ENCODE measurements around the gene RP2. TPM values are rescaled to one million over a fixed set of nuclear protein-coding genes. Genes with fewer than 3 reads are reported as not detected.

The RP2 gene
- total and polyA plus RNA-seq, 9 of the 15 experiments (the other 6 are each of a cell fraction or from before 2014, with no cell fraction given) = 2.0 to 6.9 (median 3.5) TPM

DNA sequence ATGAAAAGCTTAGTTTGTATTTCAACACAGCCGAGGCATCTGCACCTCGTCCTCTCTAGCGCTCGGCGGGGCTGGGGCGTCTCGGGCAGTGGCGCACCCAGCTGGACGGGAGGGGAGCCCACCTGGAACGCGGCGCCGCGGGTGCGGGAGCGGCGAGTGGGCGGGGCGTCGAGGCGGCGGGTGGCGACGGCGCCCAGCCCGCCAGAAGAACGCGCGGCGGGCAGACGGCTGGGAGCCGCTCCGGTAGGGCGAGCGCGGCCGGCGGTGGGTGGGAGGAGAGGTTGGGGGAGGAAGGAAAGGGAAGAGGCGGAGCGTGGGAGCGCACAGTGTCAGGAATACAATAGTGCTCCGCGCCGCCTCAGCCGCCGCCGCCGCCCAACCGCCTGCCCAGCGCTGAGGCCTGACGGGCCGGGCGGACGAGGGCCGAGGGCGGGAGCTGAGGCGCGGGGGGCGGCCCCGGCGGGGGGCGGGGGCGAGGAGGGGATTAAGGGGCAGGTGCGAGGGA, 75.3 kb downstream of the RP2 start, which contains the start of gene JADE3:
JADE3 (plus strand) TSS at position 324 of the 505 bp plus-strand sequence. CDS start 72,474 bp downstream, outside the sequence.
- in situ Hi-C loops (cut with MboI) (no loop called here), intact Hi-C loops (cut with micrococcal nuclease) (no loop called here)
- FAIRE-seq = no peak
- Histone ChIP-seq H3K9ac (ENCODE audit: insufficient read depth in 1 of 2, low read depth in 2 of 2, low read length in 2 of 2) (peak within 1 kb of the TSS; percentile 49 to 88; a peak in 3 of 4 replicates), H3K36me3 (ENCODE audit: control insufficient read depth, insufficient read depth, low read length) (no peaks in the 10 kb centered on the region), H3K4me2 (ENCODE audit: insufficient read depth, low read length) (peak within 1 kb of the TSS; percentile 62), H3K4me1 (replicated peaks in 1 of 2; ENCODE audit: control insufficient read depth in 2 of 2, insufficient read depth in 2 of 2, low read length in 2 of 2) (peaks cover 0 to 9% of the 10 kb centered on the region in 2 experiments; a peak in 2 of 5 replicates), H3K9me3 (replicated peaks; ENCODE audit: control insufficient read depth, insufficient read depth, low read depth, low read length) (no peaks in the 10 kb centered on the region), H3K4me3 (peak within 1 kb of the TSS; percentile 50), H3K27me3 (ENCODE audit: control insufficient read depth in 2 of 2, insufficient read depth in 2 of 2, low read length in 2 of 2) (no peaks in the 10 kb centered on the region; a peak in 2 of 5 replicates), H2AFZ (ENCODE audit: low read depth, low read length) (peak within 1 kb of the TSS; percentile 55), H3K79me2 (ENCODE audit: control insufficient read depth, insufficient read depth, low read length) (peaks cover 32% of the 10 kb centered on the region), H3K9me1 (ENCODE audit: control insufficient read depth, insufficient read depth, low read length) (no peaks in the 10 kb centered on the region), H3K27ac (ENCODE audit: extremely low read depth, low read depth, low read length) (peak within 1 kb of the TSS; percentile 49; the same call in 1 of the 3 replicates), H4K20me1 (replicated peaks; ENCODE audit: control insufficient read depth, insufficient read depth, low read length) (no peaks in the 10 kb centered on the region)
- 9% methylated on average over 9 of the region's 64 CpGs for WGBS (ENCODE audit: insufficient coverage, low coverage, missing lambda C conversion rate)
- no TSS peak for BruUV-seq (replicated peaks)
- peak; percentile 59 to 71 (median 70) for DNase-seq (ENCODE audit: extremely low read depth in 1 of 4, low spot score in 3 of 4)
- ATAC-seq = peak; percentile 85
- ChIA-PET POLR2A (interaction anchor here (0.6 kb wide), 1 partner anchor 49 kb away, joined by 3 read pairs; no protein-coding TSS in a partner anchor), CTCF (ENCODE audit: low intra/inter-chr PET ratio) (no interaction called here)
- TF ChIP-seq SOX6 (IDR thresholded peaks at IDR 0.05) (0 out of 2 replicates have a peak, but pooled peaks have one; percentile 14), JUND (IDR thresholded peaks at IDR 0.05; ENCODE audit: borderline replicate concordance, low read depth, low read length) (no peak), JUND (tag; IDR thresholded peaks at IDR 0.05; ENCODE audit: borderline replicate concordance, low read depth, low read length) (no peak), FOSL1 (tag; conservative IDR thresholded peaks at IDR 0.05) (no peak), E4F1 (CRISPR knock-in tag; IDR thresholded peaks at IDR 0.05; ENCODE audit: borderline replicate concordance) (no peak), ZNF263 (CRISPR knock-in tag; IDR thresholded peaks at IDR 0.05; ENCODE audit: borderline replicate concordance) (peak; percentile 95), XRCC5 (IDR thresholded peaks at IDR 0.05; ENCODE audit: low read depth, low read length) (no peak), PRPF4 (IDR thresholded peaks at IDR 0.05; ENCODE audit: insufficient read depth, low read depth, low read length, poor library complexity, severe bottlenecking) (no peak), SRSF3 (IDR thresholded peaks at IDR 0.05; ENCODE audit: insufficient read depth, low read length) (no peak), KLF1 (tag; IDR thresholded peaks at IDR 0.05) (no peak), RBM14 (IDR thresholded peaks at IDR 0.05; ENCODE audit: borderline replicate concordance, insufficient read depth, low read depth, low read length) (no peak), ZBTB17 (CRISPR knock-in tag; IDR thresholded peaks at IDR 0.05) (no peak), FOXP1 (CRISPR knock-in tag; IDR thresholded peaks at IDR 0.05) (no peak)
- TF ChIP-seq, protein P1, sequence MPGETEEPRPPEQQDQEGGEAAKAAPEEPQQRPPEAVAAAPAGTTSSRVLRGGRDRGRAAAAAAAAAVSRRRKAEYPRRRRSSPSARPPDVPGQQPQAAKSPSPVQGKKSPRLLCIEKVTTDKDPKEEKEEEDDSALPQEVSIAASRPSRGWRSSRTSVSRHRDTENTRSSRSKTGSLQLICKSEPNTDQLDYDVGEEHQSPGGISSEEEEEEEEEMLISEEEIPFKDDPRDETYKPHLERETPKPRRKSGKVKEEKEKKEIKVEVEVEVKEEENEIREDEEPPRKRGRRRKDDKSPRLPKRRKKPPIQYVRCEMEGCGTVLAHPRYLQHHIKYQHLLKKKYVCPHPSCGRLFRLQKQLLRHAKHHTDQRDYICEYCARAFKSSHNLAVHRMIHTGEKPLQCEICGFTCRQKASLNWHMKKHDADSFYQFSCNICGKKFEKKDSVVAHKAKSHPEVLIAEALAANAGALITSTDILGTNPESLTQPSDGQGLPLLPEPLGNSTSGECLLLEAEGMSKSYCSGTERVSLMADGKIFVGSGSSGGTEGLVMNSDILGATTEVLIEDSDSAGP (CRISPR knock-in tag; IDR thresholded peaks at IDR 0.05) = no peak
- TF ChIP-seq, protein P2, sequence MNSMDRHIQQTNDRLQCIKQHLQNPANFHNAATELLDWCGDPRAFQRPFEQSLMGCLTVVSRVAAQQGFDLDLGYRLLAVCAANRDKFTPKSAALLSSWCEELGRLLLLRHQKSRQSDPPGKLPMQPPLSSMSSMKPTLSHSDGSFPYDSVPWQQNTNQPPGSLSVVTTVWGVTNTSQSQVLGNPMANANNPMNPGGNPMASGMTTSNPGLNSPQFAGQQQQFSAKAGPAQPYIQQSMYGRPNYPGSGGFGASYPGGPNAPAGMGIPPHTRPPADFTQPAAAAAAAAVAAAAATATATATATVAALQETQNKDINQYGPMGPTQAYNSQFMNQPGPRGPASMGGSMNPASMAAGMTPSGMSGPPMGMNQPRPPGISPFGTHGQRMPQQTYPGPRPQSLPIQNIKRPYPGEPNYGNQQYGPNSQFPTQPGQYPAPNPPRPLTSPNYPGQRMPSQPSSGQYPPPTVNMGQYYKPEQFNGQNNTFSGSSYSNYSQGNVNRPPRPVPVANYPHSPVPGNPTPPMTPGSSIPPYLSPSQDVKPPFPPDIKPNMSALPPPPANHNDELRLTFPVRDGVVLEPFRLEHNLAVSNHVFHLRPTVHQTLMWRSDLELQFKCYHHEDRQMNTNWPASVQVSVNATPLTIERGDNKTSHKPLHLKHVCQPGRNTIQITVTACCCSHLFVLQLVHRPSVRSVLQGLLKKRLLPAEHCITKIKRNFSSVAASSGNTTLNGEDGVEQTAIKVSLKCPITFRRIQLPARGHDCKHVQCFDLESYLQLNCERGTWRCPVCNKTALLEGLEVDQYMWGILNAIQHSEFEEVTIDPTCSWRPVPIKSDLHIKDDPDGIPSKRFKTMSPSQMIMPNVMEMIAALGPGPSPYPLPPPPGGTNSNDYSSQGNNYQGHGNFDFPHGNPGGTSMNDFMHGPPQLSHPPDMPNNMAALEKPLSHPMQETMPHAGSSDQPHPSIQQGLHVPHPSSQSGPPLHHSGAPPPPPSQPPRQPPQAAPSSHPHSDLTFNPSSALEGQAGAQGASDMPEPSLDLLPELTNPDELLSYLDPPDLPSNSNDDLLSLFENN (IDR thresholded peaks at IDR 0.05; ENCODE audit: low read depth in 2 of 2, low read length in 2 of 2) = no peak

Measured in K562 (cell line).